ENCODE results near the gene IFT25. TPM values are rescaled to one million over a fixed set of nuclear protein-coding genes. Genes with fewer than 3 reads are reported as not detected.

Gene IFT25
- total and polyA plus RNA-seq, 2 donors from 2014 or later: 29.9 to 36.7 TPM

DNA sequence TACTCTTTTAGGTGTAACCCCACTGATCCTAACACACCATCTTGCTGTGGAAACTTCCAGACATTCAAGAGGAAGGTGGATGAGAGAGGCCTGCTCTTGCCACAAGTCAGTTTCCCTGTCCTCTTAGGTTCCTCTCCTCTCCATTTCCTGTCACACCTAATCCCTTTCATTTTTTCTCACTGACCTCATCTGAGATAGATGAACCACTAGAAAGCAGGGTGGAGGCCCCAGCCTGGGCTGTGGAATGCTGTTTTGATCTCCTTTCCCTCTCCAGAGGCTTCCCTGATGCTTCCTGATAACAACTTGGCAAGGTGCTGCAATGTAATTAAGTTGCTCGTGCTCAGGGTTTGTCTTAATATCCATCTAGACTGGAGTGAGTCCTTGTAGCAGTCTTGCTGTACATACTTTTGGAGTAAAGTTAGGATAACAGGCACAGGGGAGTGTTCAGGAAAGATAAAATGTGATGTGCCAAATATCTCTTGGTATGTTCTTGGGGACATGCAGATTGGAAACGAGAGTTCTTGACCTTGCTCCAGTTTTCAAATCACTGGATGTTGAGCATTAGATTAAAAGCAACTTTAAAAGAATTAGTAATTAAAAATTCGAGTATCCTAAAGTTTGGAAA, 11.8 kb upstream of the IFT25 start:
- Histone ChIP-seq H3K4me1 (ENCODE audit: control insufficient read depth in 2 of 3, insufficient read depth in 2 of 3, low read depth in 1 of 3, low read length in 3 of 3) (no peaks in the 10 kb centered on the region), H3K9ac (ENCODE audit: low read length in 3 of 3) (no peak overlapping the region), H3K27me3 (ENCODE audit: control insufficient read depth, insufficient read depth, low read length) (no peaks in the 10 kb centered on the region), H3K36me3 (ENCODE audit: control insufficient read depth in 2 of 3, insufficient read depth in 3 of 3, low read length in 3 of 3) (peaks cover 2 to 17% (median 14%) of the 10 kb centered on the region in 3 donors), H3K9me3 (ENCODE audit: control insufficient read depth in 2 of 3, insufficient read depth in 1 of 3, low read length in 3 of 3) (no peaks in the 10 kb centered on the region), H3K4me3 (ENCODE audit: low read length in 3 of 3) (no peak overlapping the region), H3K27ac (ENCODE audit: low read depth in 2 of 2, low read length in 2 of 2) (no peak overlapping the region)
- FAIRE-seq (no peak), DNase-seq (no peak)
- no peak for TF ChIP-seq CTCF (IDR thresholded peaks at IDR 0.05; ENCODE audit: borderline replicate concordance, extremely low read depth, insufficient read depth)
- intact Hi-C loops (cut with DNase I): no loop called here

GRCh38 chr1:53956308-53957168, 11.0 kb upstream of the IFT25 start:
- no peaks in the 10 kb centered on the region for H3K9me3 ChIP-seq (ENCODE audit: control insufficient read depth in 2 of 3, insufficient read depth in 1 of 3, low read length in 3 of 3)
- no peak overlapping the region for H3K9ac ChIP-seq (ENCODE audit: low read length in 3 of 3)
- no peaks in the 10 kb centered on the region for H3K4me1 ChIP-seq (ENCODE audit: control insufficient read depth in 2 of 3, insufficient read depth in 2 of 3, low read depth in 1 of 3, low read length in 3 of 3)
- intact Hi-C loops (cut with DNase I): no loop called here
- H3K27ac ChIP-seq (ENCODE audit: low read depth in 2 of 2, low read length in 2 of 2): no peak overlapping the region
- H3K36me3 ChIP-seq (ENCODE audit: control insufficient read depth in 2 of 3, insufficient read depth in 3 of 3, low read length in 3 of 3): peaks cover 0 to 17% (median 15%) of the 10 kb centered on the region in 3 donors
- TF ChIP-seq CTCF (IDR thresholded peaks at IDR 0.05; ENCODE audit: borderline replicate concordance, extremely low read depth, insufficient read depth): no peak
- H3K27me3 ChIP-seq (ENCODE audit: control insufficient read depth, insufficient read depth, low read length): no peaks in the 10 kb centered on the region
- no peak overlapping the region for H3K4me3 ChIP-seq (ENCODE audit: low read length in 3 of 3)
- FAIRE-seq (no peak), DNase-seq (no peak)

DNA sequence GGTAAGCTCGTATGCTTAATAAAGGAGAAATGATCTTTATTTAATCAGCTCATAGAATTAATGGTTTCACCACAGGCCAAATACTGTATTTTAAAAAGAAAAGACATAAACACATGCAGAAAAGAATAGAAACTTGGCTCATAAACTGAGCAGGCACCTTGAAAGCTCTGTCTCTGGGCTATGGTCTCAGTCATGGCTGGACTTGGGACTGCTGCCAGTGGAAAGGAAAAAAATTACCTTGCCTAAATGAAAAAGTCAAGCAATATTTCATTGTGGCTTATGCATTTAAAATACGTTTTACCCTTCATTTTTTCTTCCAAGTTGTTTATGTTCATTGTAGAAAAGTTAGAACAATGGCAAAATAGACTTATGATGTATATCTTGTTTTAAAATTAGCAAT, 8.6 kb upstream of the IFT25 start:
- Histone ChIP-seq H3K4me3 (ENCODE audit: low read length in 3 of 3) (no peak overlapping the region), H3K9me3 (ENCODE audit: control insufficient read depth in 2 of 3, insufficient read depth in 1 of 3, low read length in 3 of 3) (no peaks in the 10 kb centered on the region), H3K36me3 (ENCODE audit: control insufficient read depth in 2 of 3, insufficient read depth in 3 of 3, low read length in 3 of 3) (peaks cover 0 to 15% (median 8%) of the 10 kb centered on the region in 3 donors), H3K9ac (ENCODE audit: low read length in 3 of 3) (no peak overlapping the region), H3K27ac (ENCODE audit: low read depth in 2 of 2, low read length in 2 of 2) (no peak overlapping the region), H3K27me3 (ENCODE audit: control insufficient read depth, insufficient read depth, low read length) (no peaks in the 10 kb centered on the region), H3K4me1 (ENCODE audit: control insufficient read depth in 2 of 3, insufficient read depth in 2 of 3, low read depth in 1 of 3, low read length in 3 of 3) (peaks cover 0 to 3% (median 0%) of the 10 kb centered on the region in 3 donors)
- TF ChIP-seq CTCF (IDR thresholded peaks at IDR 0.05; ENCODE audit: borderline replicate concordance, extremely low read depth, insufficient read depth): no peak
- no peak for FAIRE-seq
- DNase-seq: no peak
- intact Hi-C loops (cut with DNase I): no loop called here

All from kidney (tissue), 14 donors.